Measurements from ENCODE around the gene UVRAG. TPM values are rescaled to one million over a fixed set of nuclear protein-coding genes. Genes with fewer than 3 reads are reported as not detected.
A peak's percentile ranks its signal among the peaks of the same experiment; 100 is the strongest.

UVRAG gene
- total and polyA plus RNA-seq, 2 donors from 2014 or later: 7.2 to 27.9 TPM

GRCh38 chr11:75790986-75791385, 24.0 kb upstream of the UVRAG start:
- no peak for FAIRE-seq
- Histone ChIP-seq H3K4me3 (ENCODE audit: low read length in 3 of 3) (no peak overlapping the region), H3K9ac (ENCODE audit: low read length in 3 of 3) (no peak overlapping the region), H3K27me3 (ENCODE audit: control insufficient read depth, insufficient read depth, low read length) (no peaks in the 10 kb centered on the region), H3K36me3 (ENCODE audit: control insufficient read depth in 2 of 3, insufficient read depth in 3 of 3, low read length in 3 of 3) (no peaks in the 10 kb centered on the region), H3K4me1 (ENCODE audit: control insufficient read depth in 2 of 3, insufficient read depth in 2 of 3, low read depth in 1 of 3, low read length in 3 of 3) (peaks cover 0 to 3% (median 3%) of the 10 kb centered on the region in 3 donors), H3K9me3 (ENCODE audit: control insufficient read depth in 2 of 3, insufficient read depth in 1 of 3, low read length in 3 of 3) (no peaks in the 10 kb centered on the region), H3K27ac (ENCODE audit: low read depth in 2 of 2, low read length in 2 of 2) (no peak overlapping the region)
- intact Hi-C loops (cut with DNase I): no loop called here
- no peak for TF ChIP-seq CTCF (IDR thresholded peaks at IDR 0.05; ENCODE audit: borderline replicate concordance, extremely low read depth, insufficient read depth)
- DNase-seq: peak in 1 of 5 donors; percentile 24

GRCh38 chr11:75792127-75792731, 22.8 kb upstream of the UVRAG start:
- Histone ChIP-seq H3K4me3 (ENCODE audit: low read length in 3 of 3) (no peak overlapping the region), H3K36me3 (ENCODE audit: control insufficient read depth in 2 of 3, insufficient read depth in 3 of 3, low read length in 3 of 3) (no peaks in the 10 kb centered on the region), H3K9me3 (ENCODE audit: control insufficient read depth in 2 of 3, insufficient read depth in 1 of 3, low read length in 3 of 3) (no peaks in the 10 kb centered on the region), H3K4me1 (ENCODE audit: control insufficient read depth in 2 of 3, insufficient read depth in 2 of 3, low read depth in 1 of 3, low read length in 3 of 3) (peaks cover 0 to 4% (median 0%) of the 10 kb centered on the region in 3 donors), H3K9ac (ENCODE audit: low read length in 3 of 3) (no peak overlapping the region), H3K27me3 (ENCODE audit: control insufficient read depth, insufficient read depth, low read length) (no peaks in the 10 kb centered on the region), H3K27ac (ENCODE audit: low read depth in 2 of 2, low read length in 2 of 2) (no peak overlapping the region)
- intact Hi-C loops (cut with DNase I): no loop called here
- peak in 1 of 5 donors; percentile 28 for DNase-seq
- TF ChIP-seq CTCF (IDR thresholded peaks at IDR 0.05; ENCODE audit: borderline replicate concordance, extremely low read depth, insufficient read depth): no peak
- no peak for FAIRE-seq

GRCh38 chr11:75792997-75793800, 21.8 kb upstream of the UVRAG start:
- Histone ChIP-seq H3K27ac (ENCODE audit: low read depth in 2 of 2, low read length in 2 of 2) (no peak overlapping the region), H3K9me3 (ENCODE audit: control insufficient read depth in 2 of 3, insufficient read depth in 1 of 3, low read length in 3 of 3) (no peaks in the 10 kb centered on the region), H3K4me1 (ENCODE audit: control insufficient read depth in 2 of 3, insufficient read depth in 2 of 3, low read depth in 1 of 3, low read length in 3 of 3) (peaks cover 0 to 4% (median 0%) of the 10 kb centered on the region in 3 donors), H3K9ac (ENCODE audit: low read length in 3 of 3) (no peak overlapping the region), H3K27me3 (ENCODE audit: control insufficient read depth, insufficient read depth, low read length) (no peaks in the 10 kb centered on the region), H3K36me3 (ENCODE audit: control insufficient read depth in 2 of 3, insufficient read depth in 3 of 3, low read length in 3 of 3) (no peaks in the 10 kb centered on the region), H3K4me3 (ENCODE audit: low read length in 3 of 3) (no peak overlapping the region)
- FAIRE-seq (no peak), DNase-seq (peak in 1 of 5 donors; percentile 49)
- intact Hi-C loops (cut with DNase I): no loop called here
- TF ChIP-seq CTCF (IDR thresholded peaks at IDR 0.05; ENCODE audit: borderline replicate concordance, extremely low read depth, insufficient read depth): no peak

Data from kidney (tissue), 14 donors.